Keratinocyte (primary cell): ENCODE results near the gene POLR2B. TPM values are rescaled to one million over a fixed set of nuclear protein-coding genes. Genes with fewer than 3 reads are reported as not detected.

Experiments
- DNase-seq: peaks from one replicate; pipeline ENCODE4 v3.0.0-alpha.2; 2011; ENCODE audit warnings: low read depth, missing footprints, low spot score
- FAIRE-seq: peaks from 2 replicates; lab custom pipeline; 2011; peaks lifted over from hg19 to GRCh38; lab: Jason Lieb, UNC
- H2AFZ ChIP-seq: 2 replicates; pipeline ENCODE4 v1.6.0; 2012; ENCODE audit warnings: low read length, control low read depth, inconsistent platforms; ENCODE audit not compliant: control insufficient read depth
- H3K27ac ChIP-seq: 2 replicates; pipeline ENCODE4 v1.5.1; 2011; ENCODE audit warnings: low read length; ENCODE audit not compliant: control insufficient read depth, insufficient read depth
- H3K27me3 ChIP-seq: 3 replicates; pipeline ENCODE4 v1.6.0; 2011; ENCODE audit warnings: low read length; ENCODE audit not compliant: control insufficient read depth, insufficient read depth; ENCODE audit errors: extremely low read depth
- H3K36me3 ChIP-seq, 2 experiments: 2 replicates in 1 of 2; 3 replicates in 1 of 2; pipeline ENCODE4 v1.5.1; 2011; ENCODE audit warnings: low read length in 2 of 2, mild to moderate bottlenecking in 1 of 2; ENCODE audit not compliant: control insufficient read depth in 2 of 2, insufficient read depth in 2 of 2; ENCODE audit errors: extremely low read depth in 1 of 2
- H3K4me1 ChIP-seq: 3 replicates; pipeline ENCODE4 v1.5.1; 2011; ENCODE audit warnings: low read length; ENCODE audit not compliant: control insufficient read depth, insufficient read depth; ENCODE audit errors: extremely low read depth
- H3K4me2 ChIP-seq: 3 replicates; pipeline ENCODE4 v1.6.0; 2011; ENCODE audit warnings: low read depth, low read length; ENCODE audit not compliant: control insufficient read depth, insufficient read depth; ENCODE audit errors: extremely low read depth
- H3K4me3 ChIP-seq, 3 experiments: fragments of 200-600 bp in 1 of 3; sonication (generic) in 1 of 3; 2 replicates in 2 of 3; 3 replicates in 1 of 3; pipeline ENCODE4 v1.5.1; 2011 to 2016; ENCODE audit warnings: low read length in 3 of 3, mild to moderate bottlenecking in 3 of 3, control low read depth in 2 of 3, inconsistent platforms in 1 of 3, low read depth in 1 of 3, mixed read lengths in 1 of 3, mixed run types in 1 of 3, moderate library complexity in 1 of 3; ENCODE audit not compliant: control insufficient read depth in 2 of 3, insufficient read depth in 2 of 3; ENCODE audit errors: extremely low read depth in 1 of 3
- H3K79me2 ChIP-seq: 2 replicates; pipeline ENCODE4 v1.6.0; 2012; ENCODE audit warnings: low read length; ENCODE audit not compliant: control insufficient read depth, insufficient read depth
- H3K9ac ChIP-seq: 3 replicates; pipeline ENCODE4 v1.6.0; 2011; ENCODE audit warnings: low read length; ENCODE audit not compliant: control insufficient read depth, insufficient read depth; ENCODE audit errors: extremely low read depth
- H3K9me1 ChIP-seq: 3 replicates; pipeline ENCODE4 v1.6.0; 2011; ENCODE audit warnings: low read length; ENCODE audit not compliant: control insufficient read depth, insufficient read depth; ENCODE audit errors: extremely low read depth
- H3K9me3 ChIP-seq: 2 replicates; pipeline ENCODE4 v1.5.1; 2012; ENCODE audit warnings: low read depth, low read length; ENCODE audit not compliant: control insufficient read depth
- H4K20me1 ChIP-seq: 3 replicates; pipeline ENCODE4 v1.6.0; 2011; ENCODE audit warnings: low read length; ENCODE audit not compliant: control insufficient read depth, insufficient read depth; ENCODE audit errors: extremely low read depth
- CTCF ChIP-seq, 3 experiments: IDR thresholded peaks in 1 of 3; conservative IDR thresholded peaks in 1 of 3; optimal IDR thresholded peaks in 1 of 3; 2 replicates in 2 of 3; 3 replicates in 1 of 3; pipeline versions ENCODE3 to v1.5.1; 2011; ENCODE audit warnings: low read length in 3 of 3, mild to moderate bottlenecking in 3 of 3, moderate library complexity in 2 of 3, control low read depth in 1 of 3, inconsistent platforms in 1 of 3; ENCODE audit not compliant: insufficient read depth in 2 of 3; ENCODE audit errors: extremely low read depth in 1 of 3
- EZH2 ChIP-seq: IDR thresholded peaks from one replicate; pipeline ENCODE4 v1.6.1; 2012; ENCODE audit warnings: inconsistent platforms, mild to moderate bottlenecking, low read length, moderate library complexity
- dilution Hi-C: fragments of 300-500 bp; cut with MboI; formaldehyde crosslinking; loops from one replicate; pipeline ENCODE4 v1.7.0; 2020; ENCODE audit warnings: low sequenced_read_pairs; ENCODE audit not compliant: extremely low pct_ligation_motif_present
- polyA plus RNA-seq, 5 experiments: library from polyadenylated mRNA; depleted of rRNA in 3 of 5; stranded (reverse) in 3 of 5; stranded (forward) in 1 of 5; unstranded in 1 of 5; fragments of >200 nt; gene quantifications; 1 replicate in 1 of 5; 2 replicates in 3 of 5; 3 replicates in 1 of 5; pipeline versions ENCODE4 v1.2.1 to v1.2.3, GENCODE V29; 2011 to 2012; ENCODE audit warnings: missing spikeins in 2 of 5, low read depth in 1 of 5, low replicate concordance in 1 of 5

Gene POLR2B
- polyA plus RNA-seq, 1 donor (not counting 4 experiments of a cell fraction or from before 2014, with no cell fraction given), result 153 TPM

GRCh38 chr4:56973336-56973735 lies 5.4 kb upstream of the POLR2B start:
- no peaks in the 10 kb centered on the region for H3K4me1 ChIP-seq
- TF ChIP-seq CTCF (optimal IDR thresholded peaks at IDR 0.05 in 1 of 3, IDR thresholded peaks at IDR 0.05 in 1 of 3, conservative IDR thresholded peaks at IDR 0.05 in 1 of 3; ENCODE audit: extremely low read depth in 1 of 3, insufficient read depth in 2 of 3, low read length in 3 of 3) (no peak), EZH2 (no peak)
- no peak overlapping the region for H3K4me3 ChIP-seq
- no peak overlapping the region for H3K9ac ChIP-seq
- dilution Hi-C loops, result no loop called here
- peaks cover 51% of the 10 kb centered on the region for H3K79me2 ChIP-seq
- H2AFZ ChIP-seq, result no peak overlapping the region
- no peak for DNase-seq
- H3K27me3 ChIP-seq, result no peaks in the 10 kb centered on the region
- H4K20me1 ChIP-seq, result peaks cover 3% of the 10 kb centered on the region
- no peak overlapping the region for H3K27ac ChIP-seq
- H3K4me2 ChIP-seq, result no peak overlapping the region
- FAIRE-seq, result no peak
- no peaks in the 10 kb centered on the region for H3K9me3 ChIP-seq
- no peaks in the 10 kb centered on the region for H3K9me1 ChIP-seq
- H3K36me3 ChIP-seq, result peaks cover 24 to 37% of the 10 kb centered on the region in 2 experiments

- no peaks in the 10 kb centered on the region for H3K27me3 ChIP-seq
- no peaks in the 10 kb centered on the region for H3K9me3 ChIP-seq
- H3K4me3 ChIP-seq, result peak overlapping the region; percentile 86 to 99 (median 97)
- peak overlapping the region; percentile 95 for H2AFZ ChIP-seq
- TF ChIP-seq EZH2 (no peak), CTCF (optimal IDR thresholded peaks at IDR 0.05 in 1 of 3, IDR thresholded peaks at IDR 0.05 in 1 of 3, conservative IDR thresholded peaks at IDR 0.05 in 1 of 3; ENCODE audit: extremely low read depth in 1 of 3, insufficient read depth in 2 of 3, low read length in 3 of 3) (no peak)
- no peaks in the 10 kb centered on the region for H3K9me1 ChIP-seq
- FAIRE-seq (no peak), DNase-seq (no peak)
- peaks cover 76% of the 10 kb centered on the region for H3K79me2 ChIP-seq
- peaks cover 4% of the 10 kb centered on the region for H4K20me1 ChIP-seq
- peak overlapping the region; percentile 90 for H3K27ac ChIP-seq
- peaks cover 14% of the 10 kb centered on the region for H3K4me1 ChIP-seq
- dilution Hi-C loops, result no loop called here
- peaks cover 15 to 21% of the 10 kb centered on the region in 2 experiments for H3K36me3 ChIP-seq
- H3K4me2 ChIP-seq, result peak overlapping the region; percentile 70
- peak overlapping the region; percentile 98 for H3K9ac ChIP-seq
Observed at GRCh38 chr4:56976283-56976836, 2.3 kb upstream of the POLR2B start.
